Adrenal gland (tissue), 5 donors: ENCODE results near the gene TGFBR3.

Experiments used
- POLR2A ChIP-seq, 2 donors: fragments of 450-650 bp; IDR thresholded peaks; one replicate each; pipeline ENCODE4 v1.6.1; 2017; ENCODE audit warnings: antibody characterized with exemption in 2 of 2, mild to moderate bottlenecking in 2 of 2, moderate library complexity in 1 of 2
- TF ChIP-seq, protein P1 (sequence below), 6 experiments: fragments of 450-650 bp in 4 of 6; fragments of 200-600 bp in 2 of 6; sonication (generic) in 1 of 6; IDR thresholded peaks; 1 replicate in 5 of 6; 2 replicates in 1 of 6; pipeline versions ENCODE4 v1.5.1 to v1.8.0; 2016 to 2021; ENCODE audit warnings: antibody characterized with exemption in 6 of 6, mild to moderate bottlenecking in 2 of 6, moderate library complexity in 1 of 6
- donor health status: DM: no; HTN: no; CAD: no.

DNA sequence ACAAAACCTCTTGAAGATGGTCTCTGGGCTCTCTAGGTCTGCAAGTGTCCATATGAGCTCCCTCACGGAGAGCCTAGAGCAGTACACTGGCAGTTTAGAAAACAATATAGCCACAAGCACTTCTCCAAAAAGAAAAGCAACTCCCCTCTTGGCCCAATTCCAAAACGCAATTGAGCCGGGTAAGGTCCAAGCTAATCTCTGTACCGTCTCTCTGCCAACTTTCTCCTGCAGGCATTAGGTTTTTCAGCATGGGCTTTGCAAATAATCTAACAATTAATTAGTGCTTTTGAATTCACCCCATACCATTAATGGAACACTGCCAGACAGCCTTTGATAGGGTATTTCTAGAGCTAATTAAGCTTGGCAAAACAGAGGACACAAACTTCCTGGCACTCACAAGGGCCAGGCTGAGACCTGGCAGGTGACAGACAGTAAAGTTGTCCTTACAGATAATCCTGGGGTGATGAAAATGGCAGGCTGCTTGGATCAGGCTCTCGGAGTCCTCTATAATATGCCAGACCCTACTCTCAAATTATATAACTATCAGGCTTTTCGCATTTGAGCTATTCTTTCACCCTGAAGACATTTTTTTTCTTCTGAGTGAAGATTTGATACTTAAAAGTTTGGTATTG, 39.8 kb downstream of the TGFBR3 start:
- TF ChIP-seq, protein P1, sequence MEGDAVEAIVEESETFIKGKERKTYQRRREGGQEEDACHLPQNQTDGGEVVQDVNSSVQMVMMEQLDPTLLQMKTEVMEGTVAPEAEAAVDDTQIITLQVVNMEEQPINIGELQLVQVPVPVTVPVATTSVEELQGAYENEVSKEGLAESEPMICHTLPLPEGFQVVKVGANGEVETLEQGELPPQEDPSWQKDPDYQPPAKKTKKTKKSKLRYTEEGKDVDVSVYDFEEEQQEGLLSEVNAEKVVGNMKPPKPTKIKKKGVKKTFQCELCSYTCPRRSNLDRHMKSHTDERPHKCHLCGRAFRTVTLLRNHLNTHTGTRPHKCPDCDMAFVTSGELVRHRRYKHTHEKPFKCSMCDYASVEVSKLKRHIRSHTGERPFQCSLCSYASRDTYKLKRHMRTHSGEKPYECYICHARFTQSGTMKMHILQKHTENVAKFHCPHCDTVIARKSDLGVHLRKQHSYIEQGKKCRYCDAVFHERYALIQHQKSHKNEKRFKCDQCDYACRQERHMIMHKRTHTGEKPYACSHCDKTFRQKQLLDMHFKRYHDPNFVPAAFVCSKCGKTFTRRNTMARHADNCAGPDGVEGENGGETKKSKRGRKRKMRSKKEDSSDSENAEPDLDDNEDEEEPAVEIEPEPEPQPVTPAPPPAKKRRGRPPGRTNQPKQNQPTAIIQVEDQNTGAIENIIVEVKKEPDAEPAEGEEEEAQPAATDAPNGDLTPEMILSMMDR (IDR thresholded peaks at IDR 0.05), result no peak
- no peak for TF ChIP-seq POLR2A (IDR thresholded peaks at IDR 0.05)
